Hepatocyte (in vitro differentiated cells): ENCODE measurements around the gene KCNN3. TPM values are rescaled to one million over a fixed set of nuclear protein-coding genes. Genes with fewer than 3 reads are reported as not detected.

Experiments
- DNase-seq: peaks from one replicate; pipeline ENCODE4 v3.0.0-alpha.2; 2016; ENCODE audit warnings: low spot score
- H2AFZ ChIP-seq: fragments of 200-600 bp; sonication (generic); 2 replicates; pipeline ENCODE4 v1.6.0; 2016; ENCODE audit warnings: antibody characterized with exemption, mild to moderate bottlenecking
- H3K27ac ChIP-seq: fragments of 200-600 bp; sonication (generic); 2 replicates; pipeline ENCODE4 v1.5.1; 2016; ENCODE audit warnings: mild to moderate bottlenecking
- H3K27me3 ChIP-seq: fragments of 200-600 bp; sonication (generic); 2 replicates; pipeline ENCODE4 v1.6.1; 2016
- H3K36me3 ChIP-seq: fragments of 200-600 bp; sonication (generic); replicated peaks from 2 replicates; pipeline ENCODE4 v1.5.1; 2016; ENCODE audit warnings: low read depth; ENCODE audit not compliant: insufficient read depth
- H3K4me1 ChIP-seq: fragments of 200-600 bp; sonication (generic); 2 replicates; pipeline ENCODE4 v1.5.1; 2016; ENCODE audit warnings: mild to moderate bottlenecking, moderate library complexity; ENCODE audit not compliant: insufficient read depth
- H3K4me2 ChIP-seq: fragments of 200-600 bp; sonication (generic); 2 replicates; pipeline ENCODE4 v1.6.0; 2016
- H3K4me3 ChIP-seq: fragments of 200-600 bp; sonication (generic); 2 replicates; pipeline ENCODE4 v1.5.1; 2016; ENCODE audit warnings: mild to moderate bottlenecking
- H3K79me2 ChIP-seq: fragments of 200-600 bp; sonication (generic); 2 replicates; pipeline ENCODE4 v1.6.0; 2017; ENCODE audit warnings: mild to moderate bottlenecking
- H3K9me2 ChIP-seq: fragments of 200-600 bp; sonication (generic); replicated peaks from 2 replicates; pipeline ENCODE4 v1.6.0; 2017; ENCODE audit warnings: mild to moderate bottlenecking; ENCODE audit not compliant: insufficient read depth
- H3K9me3 ChIP-seq: fragments of 200-600 bp; sonication (generic); 2 replicates; pipeline ENCODE4 v1.5.1; 2016; ENCODE audit warnings: low read depth, mild to moderate bottlenecking
- H4K20me1 ChIP-seq: fragments of 200-600 bp; sonication (generic); 2 replicates; pipeline ENCODE4 v1.6.0; 2016; ENCODE audit warnings: mild to moderate bottlenecking; ENCODE audit not compliant: insufficient read depth, poor library complexity, severe bottlenecking
- CTCF ChIP-seq: fragments of 200-600 bp; sonication (generic); IDR thresholded peaks from 2 replicates; pipeline ENCODE4 v1.5.1; 2016; ENCODE audit warnings: antibody characterized with exemption, mild to moderate bottlenecking; ENCODE audit not compliant: poor library complexity
- EZH2 ChIP-seq: fragments of 200-600 bp; sonication (generic); IDR thresholded peaks from 2 replicates; pipeline ENCODE4 v1.6.1; 2016; ENCODE audit warnings: antibody characterized with exemption, mild to moderate bottlenecking, borderline replicate concordance
- EZH2phosphoT487 ChIP-seq: fragments of 200-600 bp; sonication (generic); IDR thresholded peaks from one replicate; pipeline ENCODE4 v1.6.1; 2018; ENCODE audit warnings: antibody characterized with exemption, mild to moderate bottlenecking, low read depth, moderate library complexity; ENCODE audit not compliant: unreplicated experiment, severe bottlenecking
- WGBS: methylation state at CpG from one replicate; pipeline ENCODE4 v1.1.6; 2016; ENCODE audit warnings: low lambda C conversion rate; ENCODE audit errors: missing lambda C conversion rate; 5-methylcytosine and 5-hydroxymethylcytosine counted together
- polyA plus RNA-seq: library from polyadenylated mRNA; unstranded; fragments of >200 nt; fragmentation: Nextera tagmentation; extraction: Ambion mirVana; gene quantifications from 2 replicates; pipeline ENCODE4 v1.2.1, GENCODE V29; 2016
- total RNA-seq: library from RNA; depleted of rRNA; stranded (reverse); fragments of >200 nt; gene quantifications from 2 replicates; pipeline ENCODE4 v1.2.3, GENCODE V29; 2014

The KCNN3 gene
- total and polyA plus RNA-seq, 2 experiments from 2014 or later: 0.56 to 0.67 TPM

GRCh38 chr1:154879038-154879421, 8.9 kb upstream of the KCNN3 start:
- peaks cover 7% of the 10 kb centered on the region for H3K4me1 ChIP-seq
- H3K79me2 ChIP-seq: no peaks in the 10 kb centered on the region
- H3K9me2 ChIP-seq: no peaks in the 10 kb centered on the region
- WGBS: 81% methylated on average over 16 of the region's 16 CpGs
- no peak for DNase-seq
- TF ChIP-seq EZH2 (no peak), EZH2phosphoT487 (no peak)
- no peak overlapping the region for H3K27ac ChIP-seq
- H2AFZ ChIP-seq: no peak overlapping the region
- no peaks in the 10 kb centered on the region for H3K9me3 ChIP-seq
- H3K4me3 ChIP-seq: no peak overlapping the region
- no peaks in the 10 kb centered on the region for H3K27me3 ChIP-seq
- H3K4me2 ChIP-seq: no peak overlapping the region
- no peaks in the 10 kb centered on the region for H4K20me1 ChIP-seq
- no peaks in the 10 kb centered on the region for H3K36me3 ChIP-seq

- H2AFZ ChIP-seq: no peak overlapping the region
- no peaks in the 10 kb centered on the region for H3K36me3 ChIP-seq
- TF ChIP-seq EZH2: no peak
- TF ChIP-seq CTCF: peak; percentile 83
- WGBS: 27% methylated on average over 20 of the region's 20 CpGs
- peaks cover 7% of the 10 kb centered on the region for H3K4me1 ChIP-seq
- no peaks in the 10 kb centered on the region for H3K9me3 ChIP-seq
- no peaks in the 10 kb centered on the region for H3K9me2 ChIP-seq
- no peaks in the 10 kb centered on the region for H4K20me1 ChIP-seq
- H3K27me3 ChIP-seq: no peaks in the 10 kb centered on the region
- H3K4me2 ChIP-seq: no peak overlapping the region
- no peaks in the 10 kb centered on the region for H3K79me2 ChIP-seq
- DNase-seq: peak; percentile 90
- H3K4me3 ChIP-seq: no peak overlapping the region
- no peak overlapping the region for H3K27ac ChIP-seq
Observed at GRCh38 chr1:154878371-154879037, 8.4 kb upstream of the KCNN3 start.

- peak; percentile 58 for DNase-seq
- no peaks in the 10 kb centered on the region for H3K79me2 ChIP-seq
- no peaks in the 10 kb centered on the region for H3K9me3 ChIP-seq
- peaks cover 7% of the 10 kb centered on the region for H3K4me1 ChIP-seq
- 66% methylated on average over 17 of the region's 17 CpGs for WGBS
- TF ChIP-seq CTCF (no peak), EZH2phosphoT487 (no peak), EZH2 (no peak)
- no peak overlapping the region for H2AFZ ChIP-seq
- H3K9me2 ChIP-seq: no peaks in the 10 kb centered on the region
- H3K27me3 ChIP-seq: no peaks in the 10 kb centered on the region
- H3K27ac ChIP-seq: peak overlapping the region; percentile 73
- no peaks in the 10 kb centered on the region for H4K20me1 ChIP-seq
- H3K4me2 ChIP-seq: no peak overlapping the region
- H3K36me3 ChIP-seq: no peaks in the 10 kb centered on the region
- H3K4me3 ChIP-seq: no peak overlapping the region
Observed at GRCh38 chr1:154877370-154877974, 7.4 kb upstream of the KCNN3 start.

GRCh38 chr1:154876842-154877369, 6.8 kb upstream of the KCNN3 start:
- Histone ChIP-seq H3K9me3 (no peaks in the 10 kb centered on the region), H3K27ac (peak overlapping the region; percentile 73), H3K4me1 (peaks cover 7% of the 10 kb centered on the region), H3K4me3 (no peak overlapping the region), H4K20me1 (no peaks in the 10 kb centered on the region), H2AFZ (no peak overlapping the region), H3K4me2 (no peak overlapping the region), H3K36me3 (no peaks in the 10 kb centered on the region), H3K79me2 (no peaks in the 10 kb centered on the region), H3K27me3 (no peaks in the 10 kb centered on the region), H3K9me2 (no peaks in the 10 kb centered on the region)
- WGBS: 75% methylated on average over 3 of the region's 3 CpGs
- DNase-seq: no peak
- TF ChIP-seq EZH2: no peak
- TF ChIP-seq EZH2phosphoT487: no peak
- no peak for TF ChIP-seq CTCF
